HEK293 (cell line): Measurements from ENCODE around the gene HECTD4.

Experiments
- CTCF ChIA-PET: fragments of 350-600 bp; formaldehyde crosslinking; extraction: SDS; loops from one replicate; lab custom pipeline; 2021; ENCODE audit warnings: antibody characterized with exemption; lab: Yijun Ruan, JAX
- POLR2A ChIA-PET: fragments of 300-600 bp; formaldehyde crosslinking; extraction: SDS; loops from one replicate; lab custom pipeline; 2020; ENCODE audit warnings: antibody characterized with exemption, inconsistent platforms; lab: Yijun Ruan, JAX
- H3K27ac ChIP-seq: fragments of 200-500 bp; sonication (Bioruptor generic); 2 replicates; pipeline ENCODE4 v1.5.1; 2014; ENCODE audit warnings: low read depth, low read length, control low read depth, inconsistent platforms; ENCODE audit errors: extremely low read depth
- H3K36me3 ChIP-seq, 2 experiments: fragments of 200-500 bp in 1 of 2; sonication (Bioruptor generic) in 1 of 2; 1 replicate in 1 of 2; 2 replicates in 1 of 2; pipeline ENCODE4 v1.5.1; 2014 to 2017; ENCODE audit warnings: inconsistent platforms in 2 of 2, low read length in 2 of 2; ENCODE audit not compliant: control insufficient read depth in 2 of 2, insufficient read depth in 1 of 2
- H3K4me1 ChIP-seq: fragments of 200-500 bp; sonication (Bioruptor generic); 2 replicates; pipeline ENCODE4 v1.5.1; 2014; ENCODE audit warnings: mild to moderate bottlenecking, low read length, inconsistent platforms; ENCODE audit not compliant: control insufficient read depth, insufficient read depth
- H3K4me3 ChIP-seq: 2 replicates; pipeline ENCODE4 v1.5.1; 2011; ENCODE audit warnings: low read depth, mild to moderate bottlenecking, control low read depth, low read length, moderate library complexity
- H3K9me3 ChIP-seq: fragments of 200-500 bp; sonication (Bioruptor generic); 2 replicates; pipeline ENCODE4 v1.5.1; 2014; ENCODE audit warnings: low read depth, low read length, inconsistent platforms; ENCODE audit not compliant: control insufficient read depth, insufficient read depth
- KLF1 ChIP-seq: fragments of 450-650 bp; formaldehyde crosslinking; IDR thresholded peaks from 2 replicates; pipeline ENCODE4 v1.5.1; 2016; ENCODE audit warnings: missing biosample characterization, missing genetic modification characterization
- KLF8 ChIP-seq: fragments of 450-650 bp; formaldehyde crosslinking; IDR thresholded peaks from 2 replicates; pipeline ENCODE4 v1.5.1; 2016; ENCODE audit warnings: missing biosample characterization, missing genetic modification characterization
- OSR2 ChIP-seq: fragments of 450-650 bp; formaldehyde crosslinking; IDR thresholded peaks from 2 replicates; pipeline ENCODE4 v1.5.1; 2016; ENCODE audit warnings: missing biosample characterization, missing genetic modification characterization
- PRDM1 ChIP-seq: fragments of 450-650 bp; formaldehyde crosslinking; IDR thresholded peaks from 2 replicates; pipeline ENCODE4; 2016; ENCODE audit warnings: missing biosample characterization, missing genetic modification characterization
- PRDM6 ChIP-seq: fragments of 450-650 bp; formaldehyde crosslinking; IDR thresholded peaks from 2 replicates; pipeline ENCODE4 v1.5.1; 2017; ENCODE audit warnings: missing biosample characterization, missing genetic modification characterization
- SCRT2 ChIP-seq: fragments of 450-650 bp; formaldehyde crosslinking; IDR thresholded peaks from 2 replicates; pipeline ENCODE4 v1.5.1; 2016; ENCODE audit warnings: missing biosample characterization, missing genetic modification characterization
- SETDB1 ChIP-seq: IDR thresholded peaks from one replicate; pipeline ENCODE4 v1.6.1; 2017; ENCODE audit warnings: mild to moderate bottlenecking, low read length, moderate library complexity, mixed read lengths; ENCODE audit not compliant: insufficient read length
- SP3 ChIP-seq: fragments of 450-650 bp; formaldehyde crosslinking; IDR thresholded peaks from 2 replicates; pipeline ENCODE4 v1.5.1; 2016; ENCODE audit warnings: missing biosample characterization, missing genetic modification characterization
- TRIM28 ChIP-seq: IDR thresholded peaks from 2 replicates; pipeline ENCODE4 v1.6.1; 2011; ENCODE audit warnings: low read length, control low read depth, borderline replicate concordance
- ZNF10 ChIP-seq: fragments of 450-650 bp; formaldehyde crosslinking; IDR thresholded peaks from 2 replicates; pipeline ENCODE4 v1.5.1; 2017; ENCODE audit warnings: missing biosample characterization, missing genetic modification characterization
- ZNF133 ChIP-seq: fragments of 450-650 bp; formaldehyde crosslinking; IDR thresholded peaks from 2 replicates; pipeline ENCODE4 v1.5.1; 2016; ENCODE audit warnings: missing biosample characterization, missing genetic modification characterization
- ZNF24 ChIP-seq: fragments of 450-650 bp; formaldehyde crosslinking; IDR thresholded peaks from 2 replicates; pipeline ENCODE4 v1.5.1; 2016; ENCODE audit warnings: missing biosample characterization, missing genetic modification characterization
- ZNF324 ChIP-seq: fragments of 450-650 bp; formaldehyde crosslinking; IDR thresholded peaks from 2 replicates; pipeline ENCODE4 v1.5.1; 2016; ENCODE audit warnings: missing biosample characterization, missing genetic modification characterization
- ZNF571 ChIP-seq: fragments of 450-650 bp; formaldehyde crosslinking; IDR thresholded peaks from 2 replicates; pipeline ENCODE4 v1.5.0; 2017; ENCODE audit warnings: missing biosample characterization, missing genetic modification characterization
- ZNF600 ChIP-seq: fragments of 450-650 bp; formaldehyde crosslinking; IDR thresholded peaks from 2 replicates; pipeline ENCODE4 v1.5.1; 2016; ENCODE audit warnings: missing biosample characterization, missing genetic modification characterization
- ZNF704 ChIP-seq: fragments of 450-650 bp; formaldehyde crosslinking; IDR thresholded peaks from 2 replicates; pipeline ENCODE4 v1.5.1; 2016; ENCODE audit warnings: missing biosample characterization, missing genetic modification characterization
- TF ChIP-seq, protein P1 (sequence below): fragments of 450-650 bp; formaldehyde crosslinking; IDR thresholded peaks from 2 replicates; pipeline ENCODE4 v1.5.1; 2016; ENCODE audit warnings: missing biosample characterization, missing genetic modification characterization
- TF ChIP-seq, protein P2 (sequence below): fragments of 450-650 bp; formaldehyde crosslinking; IDR thresholded peaks from 2 replicates; pipeline ENCODE4 v1.5.1; 2016; ENCODE audit warnings: missing biosample characterization, missing genetic modification characterization

Gene HECTD4

GRCh38 chr12:112375105-112375504 lies 7.1 kb downstream of the HECTD4 start (continued):
- TF ChIP-seq ZNF324 (tag by site-specific recombination): no peak
- 0 out of 2 replicates have a peak, but pooled peaks have one; percentile 53 for TF ChIP-seq ZNF10 (tag by site-specific recombination)
- peak; percentile 82 for TF ChIP-seq KLF1
- 0 out of 2 replicates have a peak, but pooled peaks have one; percentile 6 for TF ChIP-seq PRDM6 (tag by site-specific recombination)
- no peak for TF ChIP-seq ZNF133
- TF ChIP-seq ZNF600 (tag by site-specific recombination): no peak
- peak; percentile 98 for TF ChIP-seq TRIM28
- TF ChIP-seq SETDB1: peak; percentile 97
- TF ChIP-seq SP3 (tag by site-specific recombination): no peak
- 0 out of 2 replicates have a peak, but pooled peaks have one; percentile 15 for TF ChIP-seq KLF8

GRCh38 chr12:112374166-112374740 lies 8.0 kb downstream of the HECTD4 start:
- Histone ChIP-seq H3K36me3 (no peaks in the 10 kb centered on the region; a peak in 1 of 3 replicates), H3K4me3 (no peak overlapping the region), H3K27ac (no peak overlapping the region), H3K9me3 (no peaks in the 10 kb centered on the region), H3K4me1 (peaks cover 15% of the 10 kb centered on the region)
- ChIA-PET CTCF (interaction anchor here (0.6 to 0.7 kb wide), 2 partner anchors 37 to 96 kb away, joined by 3 read pairs; no protein-coding TSS in a partner anchor), POLR2A (no interaction called here)
- TF ChIP-seq, protein P1, sequence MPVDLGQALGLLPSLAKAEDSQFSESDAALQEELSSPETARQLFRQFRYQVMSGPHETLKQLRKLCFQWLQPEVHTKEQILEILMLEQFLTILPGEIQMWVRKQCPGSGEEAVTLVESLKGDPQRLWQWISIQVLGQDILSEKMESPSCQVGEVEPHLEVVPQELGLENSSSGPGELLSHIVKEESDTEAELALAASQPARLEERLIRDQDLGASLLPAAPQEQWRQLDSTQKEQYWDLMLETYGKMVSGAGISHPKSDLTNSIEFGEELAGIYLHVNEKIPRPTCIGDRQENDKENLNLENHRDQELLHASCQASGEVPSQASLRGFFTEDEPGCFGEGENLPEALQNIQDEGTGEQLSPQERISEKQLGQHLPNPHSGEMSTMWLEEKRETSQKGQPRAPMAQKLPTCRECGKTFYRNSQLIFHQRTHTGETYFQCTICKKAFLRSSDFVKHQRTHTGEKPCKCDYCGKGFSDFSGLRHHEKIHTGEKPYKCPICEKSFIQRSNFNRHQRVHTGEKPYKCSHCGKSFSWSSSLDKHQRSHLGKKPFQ (tag by site-specific recombination): peak; percentile 83
- TF ChIP-seq OSR2 (0 out of 2 replicates have a peak, but pooled peaks have one; percentile 38), ZNF704 (no peak)

DNA sequence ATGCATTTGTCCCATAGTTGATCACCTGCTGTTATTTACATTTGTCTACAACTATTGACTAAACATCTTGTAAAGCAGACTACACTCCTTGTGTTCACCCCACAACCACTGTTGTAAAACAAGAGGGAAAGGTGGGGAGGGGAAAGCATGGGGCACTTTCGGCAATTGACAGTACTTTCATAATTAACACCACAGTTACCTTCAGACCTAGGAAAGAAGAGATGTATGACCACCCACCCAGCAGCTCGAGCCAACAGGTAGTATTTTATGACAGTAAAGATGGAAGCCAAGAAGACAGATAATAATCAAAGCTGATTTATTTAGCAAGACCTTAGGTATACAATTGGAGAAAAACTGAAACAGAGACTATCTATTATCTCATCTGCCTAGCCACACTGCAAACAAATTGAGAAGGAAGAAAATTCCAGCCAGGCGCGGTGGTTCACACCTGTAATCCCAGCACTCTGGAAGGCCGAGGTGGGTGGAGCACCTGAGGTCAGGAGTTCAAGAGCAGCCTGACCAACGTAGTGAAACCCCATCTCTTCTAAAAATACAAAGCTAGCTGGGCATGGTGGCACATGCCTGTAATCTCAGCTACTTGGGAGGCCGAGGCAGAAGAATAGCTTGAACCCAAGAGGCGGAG lies 11.2 kb downstream of the HECTD4 start:
- H3K27ac ChIP-seq: no peak overlapping the region
- peak; percentile 71 for TF ChIP-seq SCRT2 (tag by site-specific recombination)
- no peak for TF ChIP-seq ZNF24 (tag by site-specific recombination)
- TF ChIP-seq, protein P2, sequence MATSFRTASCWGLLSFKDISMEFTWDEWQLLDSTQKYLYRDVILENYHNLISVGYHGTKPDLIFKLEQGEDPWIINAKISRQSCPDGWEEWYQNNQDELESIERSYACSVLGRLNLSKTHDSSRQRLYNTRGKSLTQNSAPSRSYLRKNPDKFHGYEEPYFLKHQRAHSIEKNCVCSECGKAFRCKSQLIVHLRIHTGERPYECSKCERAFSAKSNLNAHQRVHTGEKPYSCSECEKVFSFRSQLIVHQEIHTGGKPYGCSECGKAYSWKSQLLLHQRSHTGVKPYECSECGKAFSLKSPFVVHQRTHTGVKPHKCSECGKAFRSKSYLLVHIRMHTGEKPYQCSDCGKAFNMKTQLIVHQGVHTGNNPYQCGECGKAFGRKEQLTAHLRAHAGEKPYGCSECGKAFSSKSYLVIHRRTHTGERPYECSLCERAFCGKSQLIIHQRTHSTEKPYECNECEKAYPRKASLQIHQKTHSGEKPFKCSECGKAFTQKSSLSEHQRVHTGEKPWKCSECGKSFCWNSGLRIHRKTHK: no peak
- TF ChIP-seq ZNF571 (tag by site-specific recombination): no peak
- peak; percentile 96 for TF ChIP-seq PRDM1 (tag by site-specific recombination)
- TF ChIP-seq, protein P1 (tag by site-specific recombination): peak; percentile 86
- H3K4me1 ChIP-seq: peaks cover 15% of the 10 kb centered on the region
- no peak overlapping the region for H3K4me3 ChIP-seq
- CTCF ChIA-PET: interaction anchor here (0.7 to 1.4 kb wide), 2 partner anchors 11 to 14 kb away, joined by 3 read pairs; no protein-coding TSS in a partner anchor
- POLR2A ChIA-PET: no interaction called here
- H3K9me3 ChIP-seq: no peaks in the 10 kb centered on the region
- H3K36me3 ChIP-seq: no peaks in the 10 kb centered on the region; a peak in 1 of 3 replicates
